Cerebellar cortex (tissue), 1 donor: ENCODE results near the gene STAB2.

Source experiments
- DNase-seq: peaks from one replicate; pipeline ENCODE4 v3.0.0-alpha.2; 2015; ENCODE audit warnings: low spot score

The STAB2 gene

DNA sequence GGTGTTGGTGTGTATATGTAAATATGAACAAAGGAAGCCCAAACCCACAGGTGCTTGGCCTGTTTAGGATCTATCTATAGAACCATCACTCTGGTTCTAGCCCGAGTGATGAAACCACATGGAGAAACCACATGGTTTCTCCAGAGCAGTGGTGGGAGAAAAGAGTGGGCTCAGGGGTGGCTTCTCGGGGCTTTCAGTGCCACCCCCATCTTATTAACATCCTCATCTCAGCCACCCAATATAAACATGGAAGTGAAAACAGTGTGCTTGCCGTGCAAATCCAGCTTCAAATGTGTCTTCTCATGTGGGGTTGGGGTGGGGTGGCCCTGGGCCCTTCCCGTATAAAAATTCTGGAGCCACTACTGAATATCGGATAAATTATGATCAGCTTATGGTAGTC, 109.0 kb downstream of the STAB2 start:
- no peak for DNase-seq

- DNase-seq, result no peak
Observed at GRCh38 chr12:103697971-103698751, 111.1 kb downstream of the STAB2 start.

DNA sequence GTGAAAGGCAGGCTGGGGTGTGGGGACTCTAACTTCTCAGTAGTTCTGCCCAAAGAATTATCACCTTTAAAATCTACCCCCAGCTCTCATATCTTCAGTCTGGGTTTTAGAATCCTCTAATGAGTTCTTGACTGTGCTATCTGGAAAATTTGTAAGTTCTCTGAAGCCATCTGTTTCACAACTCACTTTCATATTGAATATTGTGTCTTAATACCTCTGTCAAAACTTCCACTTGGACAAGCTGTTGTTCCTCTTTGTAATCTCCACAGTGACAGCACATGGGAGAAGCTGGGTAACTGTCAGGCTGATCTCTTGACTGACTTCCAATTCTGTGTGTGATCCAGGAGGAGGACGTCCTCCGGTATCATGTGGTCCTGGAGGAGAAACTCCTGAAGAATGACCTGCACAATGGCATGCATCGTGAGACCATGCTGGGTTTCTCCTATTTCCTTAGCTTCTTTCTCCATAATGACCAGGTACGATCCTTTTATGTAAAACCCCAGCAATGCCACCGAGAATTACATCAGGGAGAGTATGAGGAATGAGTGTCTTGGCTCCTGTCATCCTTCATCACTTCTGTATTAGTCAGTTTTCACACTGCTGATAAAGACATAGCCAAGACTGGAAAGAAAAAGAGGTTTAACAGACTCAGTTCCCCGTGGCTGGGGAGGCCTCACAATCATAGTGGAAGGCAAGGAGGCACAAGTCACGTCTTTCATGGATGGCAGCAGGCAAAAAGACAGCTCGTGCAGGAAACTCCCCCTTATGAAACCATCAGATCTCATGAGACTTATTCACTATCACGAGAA, 111.9 kb downstream of the STAB2 start:
- no peak for DNase-seq

DNA sequence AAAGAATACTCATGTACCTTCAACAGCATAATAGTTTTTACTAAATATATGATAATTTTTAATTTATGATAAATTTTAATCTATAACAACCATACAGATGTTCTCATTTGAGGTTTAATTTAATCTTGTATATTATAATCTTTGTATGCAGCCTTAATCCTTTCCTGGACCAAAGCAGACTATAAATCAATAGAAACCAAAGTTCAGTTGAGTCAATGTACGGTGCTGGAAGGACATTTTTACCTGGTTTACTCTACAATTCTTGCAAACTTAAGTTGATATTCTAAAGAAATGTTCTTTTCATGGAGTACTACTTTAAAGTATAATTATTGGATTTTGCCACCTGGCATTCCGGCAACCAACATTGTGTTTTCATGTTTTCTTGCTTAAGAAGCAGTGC, 118.0 kb downstream of the STAB2 start:
- no peak for DNase-seq

DNA sequence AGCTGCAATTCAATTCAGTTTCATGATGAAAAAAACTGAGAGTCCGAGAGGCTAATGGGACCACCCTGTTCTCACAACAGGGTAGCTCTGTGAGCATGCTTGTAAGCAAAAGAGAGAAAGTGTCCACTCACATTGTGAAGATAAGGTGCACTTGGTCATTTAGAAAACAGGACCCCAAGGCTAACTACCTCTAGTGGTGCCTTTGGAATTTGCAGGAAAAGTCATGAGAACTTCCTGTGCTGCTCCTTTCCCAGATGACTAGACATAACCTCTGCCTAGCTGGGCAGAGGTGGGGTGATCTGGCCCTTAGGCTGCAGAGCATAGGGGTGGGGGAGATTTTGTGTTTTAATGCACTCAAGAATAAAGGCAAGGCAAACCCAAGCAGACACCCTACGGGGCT, 118.9 kb downstream of the STAB2 start:
- no peak for DNase-seq

GRCh38 chr12:103707446-103707845, 120.4 kb downstream of the STAB2 start:
- DNase-seq, result no peak

DNA sequence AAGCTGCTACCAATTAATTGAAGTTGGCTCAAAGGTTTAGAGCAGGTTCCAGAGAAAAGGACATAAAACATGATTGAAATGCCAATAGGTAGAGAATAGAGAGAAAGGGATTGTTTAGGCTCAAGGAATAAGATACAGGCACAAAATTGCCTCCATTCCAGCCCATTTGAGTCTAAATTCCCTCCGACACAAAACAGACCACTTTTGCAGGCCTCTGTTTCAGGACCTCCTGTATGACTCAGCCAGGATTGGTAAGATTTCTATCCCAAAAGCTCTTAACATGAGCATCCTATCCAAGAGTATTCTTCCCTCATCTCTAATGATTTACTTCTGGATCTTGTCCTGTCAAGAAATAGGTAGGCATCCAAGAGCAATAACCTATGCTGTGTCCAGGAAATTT, 123.5 kb downstream of the STAB2 start:
- DNase-seq, result no peak

DNA sequence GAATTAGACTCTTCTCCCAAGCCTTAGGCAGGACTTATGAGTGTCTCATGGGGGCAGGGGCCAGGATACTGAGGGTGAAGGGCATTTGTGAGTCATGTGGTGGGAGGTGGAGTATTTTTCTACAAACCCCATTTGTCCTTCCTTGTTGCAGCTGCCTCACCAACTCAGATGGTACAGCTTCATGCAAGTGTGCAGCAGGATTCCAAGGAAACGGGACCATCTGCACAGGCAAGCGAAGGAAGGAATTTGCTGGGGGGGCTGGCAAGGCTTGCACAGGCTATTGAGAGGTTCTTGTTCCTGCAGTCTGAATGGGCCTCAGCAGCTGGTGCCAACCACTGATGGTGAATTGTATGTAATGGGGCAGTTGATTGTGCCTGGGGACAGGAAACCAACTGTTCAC, 125.1 kb downstream of the STAB2 start:
- DNase-seq, result no peak

GRCh38 chr12:103715494-103715893, 128.4 kb downstream of the STAB2 start:
- DNase-seq, result no peak

- no peak for DNase-seq
Observed at GRCh38 chr12:103716517-103717196, 129.6 kb downstream of the STAB2 start.

DNA sequence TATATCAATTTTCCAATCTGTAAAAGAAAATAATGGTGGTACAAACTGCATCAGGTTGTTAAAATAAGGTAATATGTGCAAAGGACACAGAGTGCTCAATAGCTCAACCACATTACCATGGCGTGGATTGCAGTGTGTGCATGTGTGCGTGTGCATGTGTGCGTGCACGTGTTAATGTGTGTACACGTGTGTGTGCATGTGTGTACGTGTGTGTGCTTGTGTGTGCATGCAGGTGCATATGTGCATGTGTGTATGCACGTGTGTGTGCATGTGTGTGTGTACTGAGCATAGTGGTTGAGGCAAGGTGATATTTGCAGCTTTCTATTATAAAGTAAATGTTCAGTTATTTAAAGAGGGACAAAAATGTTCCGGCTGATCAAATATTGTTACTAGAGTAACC, 138.3 kb downstream of the STAB2 start:
- DNase-seq, result no peak

GRCh38 chr12:103727638-103728037, 140.6 kb downstream of the STAB2 start:
- no peak for DNase-seq

- no peak for DNase-seq
Observed at GRCh38 chr12:103728323-103728722, 141.2 kb downstream of the STAB2 start.

- no peak for DNase-seq
Observed at GRCh38 chr12:103729499-103729898, 142.4 kb downstream of the STAB2 start.

DNA sequence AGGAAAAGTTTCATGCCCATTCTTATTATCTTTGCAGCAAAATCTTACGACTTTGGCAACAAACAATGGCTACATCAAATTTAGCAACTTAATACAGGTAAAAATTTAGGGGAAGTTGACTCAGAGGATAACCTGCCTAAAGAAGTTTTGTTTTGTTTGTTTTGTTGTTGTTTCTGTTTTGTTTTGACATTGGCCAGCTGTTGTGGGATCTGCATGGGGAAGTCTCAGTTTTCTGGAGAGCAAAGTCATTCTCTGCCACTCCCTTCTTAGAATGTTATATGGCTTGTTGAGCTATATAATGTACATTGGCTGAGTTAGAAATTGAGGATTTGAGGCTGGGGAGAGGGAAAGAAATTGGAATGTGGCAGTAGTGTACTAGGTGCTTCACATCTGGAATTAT, 144.5 kb downstream of the STAB2 start:
- no peak for DNase-seq

GRCh38 chr12:103734863-103735262, 147.8 kb downstream of the STAB2 start:
- DNase-seq, result no peak

- DNase-seq, result no peak
Observed at GRCh38 chr12:103735291-103735690, 148.2 kb downstream of the STAB2 start.

GRCh38 chr12:103736572-103736971, 149.5 kb downstream of the STAB2 start:
- DNase-seq, result no peak

DNA sequence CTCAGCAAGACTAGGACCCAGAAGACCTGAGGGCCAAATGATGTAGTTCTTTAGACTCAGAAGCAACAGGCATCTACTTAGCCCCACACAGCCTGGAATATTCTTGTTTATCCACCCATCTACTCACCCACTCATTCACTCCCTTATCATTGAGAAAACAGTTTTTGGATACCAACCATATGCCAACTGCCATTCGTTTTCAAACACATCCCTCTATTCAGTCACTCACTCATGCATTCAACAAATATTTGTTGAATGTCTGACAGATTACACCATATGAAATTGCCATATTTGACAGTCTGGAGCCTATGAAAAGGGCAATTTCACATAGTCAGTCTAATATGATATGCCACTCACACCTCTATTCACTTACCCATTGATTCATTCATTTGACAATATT, 150.8 kb downstream of the STAB2 start:
- DNase-seq, result no peak

GRCh38 chr12:103742349-103742932, 155.4 kb downstream of the STAB2 start:
- DNase-seq, result peak; percentile 76

DNA sequence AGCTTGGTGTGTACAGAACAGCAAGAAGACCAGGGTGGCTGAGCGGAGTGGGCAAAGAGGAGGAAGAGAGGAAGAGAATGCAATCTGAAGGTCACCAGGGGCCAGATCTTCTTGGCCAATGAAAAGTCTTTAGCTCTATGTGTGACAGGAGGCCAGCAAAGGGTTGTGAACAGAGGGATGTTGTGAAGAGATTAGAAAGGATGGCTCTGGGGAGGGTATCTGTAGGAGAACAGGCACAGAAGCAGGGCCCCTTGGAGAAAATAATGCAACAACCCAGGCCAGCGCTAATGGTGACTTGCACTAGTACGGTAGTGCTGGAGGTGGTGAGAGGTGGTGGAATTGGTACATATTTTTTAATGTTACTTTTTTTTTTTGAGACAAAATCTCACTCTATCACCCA, 156.7 kb downstream of the STAB2 start:
- no peak for DNase-seq

- DNase-seq, result peak; percentile 20
Observed at GRCh38 chr12:103745962-103746361, 158.9 kb downstream of the STAB2 start.

- no peak for DNase-seq
Observed at GRCh38 chr12:103748002-103748401, 160.9 kb downstream of the STAB2 start.
